ENCODE data around the gene UBA5.
"Not testable (repeated sequence)": the region's sequence is repeated elsewhere in the genome, so short reads cannot be mapped to it uniquely, and the experiment has no call there.

Gene UBA5

GRCh38 chr3:132660052-132660810, at the start of gene UBA5:
TSS of gene UBA5 (plus strand) at chr3:132660329. CDS start at chr3:132660538, 209 bp downstream.
- DNase-seq, result no peak

- not testable (repeated sequence) for DNase-seq
These were observed 44.8 kb upstream of the UBA5 start for GRCh38 chr3:132615301-132615700.

- DNase-seq, result no peak
These were observed 44.2 kb upstream of the UBA5 start for GRCh38 chr3:132615881-132616280.

GRCh38 chr3:132616780-132617179, 43.3 kb upstream of the UBA5 start:
- DNase-seq, result no peak

GRCh38 chr3:132622148-132622547, 38.0 kb upstream of the UBA5 start:
- DNase-seq, result no peak

GRCh38 chr3:132622761-132623160, 37.4 kb upstream of the UBA5 start:
- no peak for DNase-seq

- no peak for DNase-seq
These were observed 36.5 kb upstream of the UBA5 start for GRCh38 chr3:132623646-132624045.

GRCh38 chr3:132624790-132625189, 35.3 kb upstream of the UBA5 start:
- no peak for DNase-seq

GRCh38 chr3:132625613-132626012, 34.5 kb upstream of the UBA5 start:
- DNase-seq, result no peak

GRCh38 chr3:132626955-132627354, 33.2 kb upstream of the UBA5 start:
- DNase-seq, result no peak

GRCh38 chr3:132628157-132628556, 32.0 kb upstream of the UBA5 start:
- DNase-seq, result no peak

GRCh38 chr3:132629928-132630327, 30.2 kb upstream of the UBA5 start:
- no peak for DNase-seq

GRCh38 chr3:132630612-132631011, 29.5 kb upstream of the UBA5 start:
- DNase-seq, result no peak

- no peak for DNase-seq
These were observed 25.1 kb upstream of the UBA5 start for GRCh38 chr3:132635052-132635451.

- no peak for DNase-seq
These were observed 22.5 kb upstream of the UBA5 start for GRCh38 chr3:132637590-132637989.

- DNase-seq, result no peak
These were observed 21.4 kb upstream of the UBA5 start for GRCh38 chr3:132638706-132639105.

- not testable (repeated sequence) for DNase-seq
These were observed 18.7 kb upstream of the UBA5 start for GRCh38 chr3:132641427-132641826.

GRCh38 chr3:132641837-132642538, 18.1 kb upstream of the UBA5 start:
- peak; percentile 37 for DNase-seq

GRCh38 chr3:132642539-132642847, 17.6 kb upstream of the UBA5 start:
- no peak for DNase-seq

- no peak for DNase-seq
These were observed 16.8 kb upstream of the UBA5 start for GRCh38 chr3:132643366-132643765.

GRCh38 chr3:132645058-132645457, 15.1 kb upstream of the UBA5 start:
- DNase-seq, result no peak

GRCh38 chr3:132650153-132650552, 10.0 kb upstream of the UBA5 start:
- DNase-seq, result no peak

- DNase-seq, result no peak
These were observed 7.4 kb upstream of the UBA5 start for GRCh38 chr3:132652640-132653270.

GRCh38 chr3:132654190-132654589, 5.9 kb upstream of the UBA5 start:
- DNase-seq, result peak; percentile 79

Measured in NCI-H187 treated with DMSO at 0.1 percent for 48 hours (cell line).